ENCODE results near the gene OMD. TPM values are rescaled to one million over a fixed set of nuclear protein-coding genes. Genes with fewer than 3 reads are reported as not detected.

The OMD gene
- total and polyA plus RNA-seq, 9 of the 15 experiments (the other 6 are each of a cell fraction or from before 2014, with no cell fraction given): 0.21 TPM; not detected in 8

GRCh38 chr9:92463387-92463786, 39.1 kb upstream of the OMD start:
- ATAC-seq (no peak), DNase-seq (ENCODE audit: extremely low read depth in 1 of 4, low spot score in 3 of 4) (no peak), FAIRE-seq (no peak)
- Histone ChIP-seq H2AFZ (ENCODE audit: low read depth, low read length) (no peak overlapping the region), H3K4me2 (ENCODE audit: insufficient read depth, low read length) (no peak overlapping the region), H3K4me3 (no peak overlapping the region), H3K9me3 (replicated peaks; ENCODE audit: control insufficient read depth, insufficient read depth, low read depth, low read length) (no peaks in the 10 kb centered on the region), H3K36me3 (ENCODE audit: control insufficient read depth, insufficient read depth, low read length) (no peaks in the 10 kb centered on the region), H3K27me3 (ENCODE audit: control insufficient read depth in 2 of 2, insufficient read depth in 2 of 2, low read length in 2 of 2) (no peaks in the 10 kb centered on the region), H3K27ac (ENCODE audit: extremely low read depth, low read depth, low read length) (no peak overlapping the region), H3K9ac (ENCODE audit: insufficient read depth in 1 of 2, low read depth in 2 of 2, low read length in 2 of 2) (no peak overlapping the region), H3K9me1 (ENCODE audit: control insufficient read depth, insufficient read depth, low read length) (no peaks in the 10 kb centered on the region), H3K4me1 (replicated peaks in 1 of 2; ENCODE audit: control insufficient read depth in 2 of 2, insufficient read depth in 2 of 2, low read length in 2 of 2) (no peaks in the 10 kb centered on the region), H3K79me2 (ENCODE audit: control insufficient read depth, insufficient read depth, low read length) (no peaks in the 10 kb centered on the region), H4K20me1 (replicated peaks; ENCODE audit: control insufficient read depth, insufficient read depth, low read length) (no peaks in the 10 kb centered on the region; the same call in 1 of the 2 replicates)
- no TSS peak for BruUV-seq (replicated peaks)
- TF ChIP-seq ZNF263 (CRISPR knock-in tag; IDR thresholded peaks at IDR 0.05; ENCODE audit: borderline replicate concordance) (peak; percentile 61; the same call in 1 of the 2 replicates), FOS (IDR thresholded peaks at IDR 0.05; ENCODE audit: extremely low read depth, insufficient read length) (no peak), PHF20 (IDR thresholded peaks at IDR 0.05; ENCODE audit: partially characterized antibody) (no peak)
- ChIA-PET POLR2A (interaction anchor here (0.7 to 0.8 kb wide), 2 partner anchors 10 to 427 kb away, joined by 3 to 4 read pairs; no protein-coding TSS in a partner anchor), CTCF (ENCODE audit: low intra/inter-chr PET ratio) (interaction anchor here (0.6 kb wide), 1 partner anchor 21 kb away, joined by 3 read pairs; no protein-coding TSS in a partner anchor)
- in situ Hi-C loops (cut with MboI): no loop called here
- intact Hi-C loops (cut with micrococcal nuclease): loop anchor here (10.0 kb wide), 1 partner anchor 329 kb away; no protein-coding TSS in a partner anchor

GRCh38 chr9:92457576-92457975, 33.3 kb upstream of the OMD start:
- 83% methylated on average over 4 of the region's 4 CpGs for WGBS (ENCODE audit: insufficient coverage, low coverage, missing lambda C conversion rate)
- DNase-seq (ENCODE audit: extremely low read depth in 1 of 4, low spot score in 3 of 4) (no peak), FAIRE-seq (no peak), ATAC-seq (no peak)
- intact Hi-C loops (cut with micrococcal nuclease) (no loop called here), in situ Hi-C loops (cut with MboI) (no loop called here)
- Histone ChIP-seq H3K27me3 (ENCODE audit: control insufficient read depth in 2 of 2, insufficient read depth in 2 of 2, low read length in 2 of 2) (no peaks in the 10 kb centered on the region), H3K36me3 (ENCODE audit: control insufficient read depth, insufficient read depth, low read length) (no peaks in the 10 kb centered on the region), H3K4me2 (ENCODE audit: insufficient read depth, low read length) (no peak overlapping the region), H3K4me3 (no peak overlapping the region), H3K4me1 (replicated peaks in 1 of 2; ENCODE audit: control insufficient read depth in 2 of 2, insufficient read depth in 2 of 2, low read length in 2 of 2) (no peaks in the 10 kb centered on the region), H2AFZ (ENCODE audit: low read depth, low read length) (no peak overlapping the region), H3K9ac (ENCODE audit: insufficient read depth in 1 of 2, low read depth in 2 of 2, low read length in 2 of 2) (no peak overlapping the region), H3K9me1 (ENCODE audit: control insufficient read depth, insufficient read depth, low read length) (no peaks in the 10 kb centered on the region), H4K20me1 (replicated peaks; ENCODE audit: control insufficient read depth, insufficient read depth, low read length) (no peaks in the 10 kb centered on the region), H3K79me2 (ENCODE audit: control insufficient read depth, insufficient read depth, low read length) (no peaks in the 10 kb centered on the region), H3K27ac (ENCODE audit: extremely low read depth, low read depth, low read length) (no peak overlapping the region), H3K9me3 (replicated peaks; ENCODE audit: control insufficient read depth, insufficient read depth, low read depth, low read length) (no peaks in the 10 kb centered on the region)
- no TSS peak for BruUV-seq (replicated peaks)
- ChIA-PET POLR2A (no interaction called here), CTCF (ENCODE audit: low intra/inter-chr PET ratio) (no interaction called here)
- TF ChIP-seq ETS1 (conservative IDR thresholded peaks at IDR 0.05; ENCODE audit: control insufficient read depth, low read depth, low read length) (no peak), RAD21 (CRISPR knock-in tag; conservative IDR thresholded peaks at IDR 0.05 in 1 of 2, IDR thresholded peaks at IDR 0.05 in 1 of 2) (no peak), ZNF518B (CRISPR knock-in tag; IDR thresholded peaks at IDR 0.05) (no peak), E2F6 (IDR thresholded peaks at IDR 0.05; ENCODE audit: borderline replicate concordance in 1 of 2, extremely low read depth in 1 of 2, insufficient read depth in 1 of 2, insufficient read length in 1 of 2, low read depth in 1 of 2, low read length in 1 of 2, poor library complexity in 1 of 2, severe bottlenecking in 1 of 2) (no peak), PCBP2 (IDR thresholded peaks at IDR 0.05; ENCODE audit: low read depth, low read length, poor library complexity, severe bottlenecking) (no peak), ZNF224 (CRISPR knock-in tag; IDR thresholded peaks at IDR 0.05) (no peak)
